HEK293T (cell line): ENCODE measurements around the gene ACTG2.

Experiments
- CTBP1 ChIP-seq: fragments of 450-650 bp; IDR thresholded peaks from 2 replicates; pipeline ENCODE4 v1.6.1; 2016; ENCODE audit warnings: borderline replicate concordance
- ELF4 ChIP-seq: fragments of 450-650 bp; IDR thresholded peaks from 2 replicates; pipeline ENCODE4 v1.6.1; 2017; ENCODE audit warnings: antibody characterized with exemption
- FOXA1 ChIP-seq: fragments of 450-650 bp; IDR thresholded peaks from 2 replicates; pipeline ENCODE4 v1.6.1; 2016; ENCODE audit warnings: mild to moderate bottlenecking
- FOXK2 ChIP-seq: fragments of 450-650 bp; IDR thresholded peaks from 2 replicates; pipeline ENCODE4 v1.6.1; 2016; ENCODE audit warnings: mild to moderate bottlenecking
- FOXM1 ChIP-seq: fragments of 450-650 bp; IDR thresholded peaks from 2 replicates; pipeline ENCODE4 v1.6.1; 2017; ENCODE audit warnings: mild to moderate bottlenecking, borderline replicate concordance
- HDGF ChIP-seq: fragments of 450-650 bp; IDR thresholded peaks from 2 replicates; pipeline ENCODE4 v1.6.1; 2017; ENCODE audit warnings: antibody characterized with exemption, borderline replicate concordance
- L3MBTL2 ChIP-seq: fragments of 450-650 bp; conservative IDR thresholded peaks from 2 replicates; pipeline ENCODE4 v1.6.1; 2016; ENCODE audit warnings: mild to moderate bottlenecking
- PKNOX1 ChIP-seq: fragments of 450-650 bp; IDR thresholded peaks from 2 replicates; pipeline ENCODE4 v1.6.1; 2016
- SP1 ChIP-seq: fragments of 450-650 bp; IDR thresholded peaks from 2 replicates; pipeline ENCODE4 v1.6.1; 2017
- SUZ12 ChIP-seq: fragments of 450-650 bp; IDR thresholded peaks from 2 replicates; pipeline ENCODE4 v1.6.1; 2016; ENCODE audit warnings: mild to moderate bottlenecking
- TARDBP ChIP-seq: fragments of 450-650 bp; IDR thresholded peaks from 2 replicates; pipeline ENCODE4 v1.6.1; 2016
- ZNF384 ChIP-seq: fragments of 450-650 bp; IDR thresholded peaks from 2 replicates; pipeline ENCODE4 v1.6.1; 2016

GRCh38 chr2:73949802-73950201 lies 57.0 kb downstream of the ACTG2 start:
- TF ChIP-seq HDGF (no peak), SUZ12 (no peak), TARDBP (no peak), FOXK2 (no peak), FOXM1 (no peak), ZNF384 (no peak), PKNOX1 (no peak), FOXA1 (no peak), L3MBTL2 (no peak), ELF4 (no peak), CTBP1 (no peak), SP1 (no peak)
